HEK293 (cell line): ENCODE results near the gene MMD.
"Not testable (repeated sequence)": the region's sequence is repeated elsewhere in the genome, so short reads cannot be mapped to it uniquely, and the experiment has no call there.

Experiments used
- CTCF ChIA-PET: fragments of 350-600 bp; formaldehyde crosslinking; extraction: SDS; loops from one replicate; lab custom pipeline; 2021; ENCODE audit warnings: antibody characterized with exemption; lab: Yijun Ruan, JAX
- POLR2A ChIA-PET: fragments of 300-600 bp; formaldehyde crosslinking; extraction: SDS; loops from one replicate; lab custom pipeline; 2020; ENCODE audit warnings: antibody characterized with exemption, inconsistent platforms; lab: Yijun Ruan, JAX
- H3K27ac ChIP-seq: fragments of 200-500 bp; sonication (Bioruptor generic); 2 replicates; pipeline ENCODE4 v1.5.1; 2014; ENCODE audit warnings: low read depth, low read length, control low read depth, inconsistent platforms; ENCODE audit errors: extremely low read depth
- H3K36me3 ChIP-seq, 2 experiments: fragments of 200-500 bp in 1 of 2; sonication (Bioruptor generic) in 1 of 2; 1 replicate in 1 of 2; 2 replicates in 1 of 2; pipeline ENCODE4 v1.5.1; 2014 to 2017; ENCODE audit warnings: inconsistent platforms in 2 of 2, low read length in 2 of 2; ENCODE audit not compliant: control insufficient read depth in 2 of 2, insufficient read depth in 1 of 2
- H3K4me1 ChIP-seq: fragments of 200-500 bp; sonication (Bioruptor generic); 2 replicates; pipeline ENCODE4 v1.5.1; 2014; ENCODE audit warnings: mild to moderate bottlenecking, low read length, inconsistent platforms; ENCODE audit not compliant: control insufficient read depth, insufficient read depth
- H3K4me3 ChIP-seq: 2 replicates; pipeline ENCODE4 v1.5.1; 2011; ENCODE audit warnings: low read depth, mild to moderate bottlenecking, control low read depth, low read length, moderate library complexity
- H3K9me3 ChIP-seq: fragments of 200-500 bp; sonication (Bioruptor generic); 2 replicates; pipeline ENCODE4 v1.5.1; 2014; ENCODE audit warnings: low read depth, low read length, inconsistent platforms; ENCODE audit not compliant: control insufficient read depth, insufficient read depth
- MZF1 ChIP-seq: fragments of 450-650 bp; formaldehyde crosslinking; IDR thresholded peaks from 2 replicates; pipeline ENCODE4 v1.5.1; 2017; ENCODE audit warnings: missing biosample characterization, missing genetic modification characterization, borderline replicate concordance
- SCRT2 ChIP-seq: fragments of 450-650 bp; formaldehyde crosslinking; IDR thresholded peaks from 2 replicates; pipeline ENCODE4 v1.5.1; 2016; ENCODE audit warnings: missing biosample characterization, missing genetic modification characterization
- TRIM28 ChIP-seq: IDR thresholded peaks from 2 replicates; pipeline ENCODE4 v1.6.1; 2011; ENCODE audit warnings: low read length, control low read depth, borderline replicate concordance
- ZBTB7A ChIP-seq: fragments of 450-650 bp; formaldehyde crosslinking; IDR thresholded peaks from 2 replicates; pipeline ENCODE4 v1.5.1; 2016; ENCODE audit warnings: low read depth, missing biosample characterization, missing genetic modification characterization
- ZIC2 ChIP-seq: fragments of 450-650 bp; formaldehyde crosslinking; IDR thresholded peaks from 2 replicates; pipeline ENCODE4 v1.5.1; 2016; ENCODE audit warnings: missing biosample characterization, missing genetic modification characterization
- ZNF16 ChIP-seq: fragments of 450-650 bp; formaldehyde crosslinking; IDR thresholded peaks from 2 replicates; pipeline ENCODE4 v1.5.1; 2016; ENCODE audit warnings: low read depth, missing biosample characterization, missing genetic modification characterization
- ZNF366 ChIP-seq: fragments of 450-650 bp; formaldehyde crosslinking; conservative IDR thresholded peaks from 2 replicates; pipeline ENCODE4 v1.5.1; 2016; ENCODE audit warnings: missing biosample characterization, missing genetic modification characterization
- ZNF433 ChIP-seq: fragments of 450-650 bp; formaldehyde crosslinking; IDR thresholded peaks from 2 replicates; pipeline ENCODE4 v1.5.1; 2016; ENCODE audit warnings: missing biosample characterization, missing genetic modification characterization, low read depth
- ZNF549 ChIP-seq: fragments of 450-650 bp; IDR thresholded peaks from 2 replicates; pipeline ENCODE4 v1.5.1; 2018; ENCODE audit warnings: missing biosample characterization, missing genetic modification characterization, mild to moderate bottlenecking, inconsistent platforms, moderate library complexity
- ZNF621 ChIP-seq: fragments of 450-650 bp; formaldehyde crosslinking; IDR thresholded peaks from 2 replicates; pipeline ENCODE4 v1.5.1; 2017; ENCODE audit warnings: missing biosample characterization, missing genetic modification characterization
- ZNF658 ChIP-seq: fragments of 450-650 bp; formaldehyde crosslinking; IDR thresholded peaks from 2 replicates; pipeline ENCODE4; 2016; ENCODE audit warnings: missing biosample characterization, missing genetic modification characterization
- ZNF76 ChIP-seq: fragments of 450-650 bp; formaldehyde crosslinking; IDR thresholded peaks from 2 replicates; pipeline ENCODE4; 2016; ENCODE audit warnings: low read depth, missing biosample characterization, missing genetic modification characterization, borderline replicate concordance
- TF ChIP-seq, protein P1 (sequence below): fragments of 450-650 bp; formaldehyde crosslinking; IDR thresholded peaks from 2 replicates; pipeline ENCODE4 v1.5.1; 2016; ENCODE audit warnings: missing biosample characterization, missing genetic modification characterization, borderline replicate concordance
- TF ChIP-seq, protein P2 (sequence below): fragments of 450-650 bp; formaldehyde crosslinking; IDR thresholded peaks from 2 replicates; pipeline ENCODE4 v1.5.1; 2016; ENCODE audit warnings: missing biosample characterization, missing genetic modification characterization
- TF ChIP-seq, protein P3 (sequence below): fragments of 450-650 bp; formaldehyde crosslinking; IDR thresholded peaks from 2 replicates; pipeline ENCODE4 v1.5.1; 2016; ENCODE audit warnings: missing biosample characterization, missing genetic modification characterization
- TF ChIP-seq, protein P4 (sequence below): fragments of 450-650 bp; formaldehyde crosslinking; IDR thresholded peaks from 2 replicates; pipeline ENCODE4 v1.5.1; 2016; ENCODE audit warnings: missing biosample characterization, missing genetic modification characterization, low read depth
- TF ChIP-seq, protein P5 (sequence below): fragments of 450-650 bp; formaldehyde crosslinking; IDR thresholded peaks from 2 replicates; pipeline ENCODE4 v1.5.1; 2016; ENCODE audit warnings: missing biosample characterization, missing genetic modification characterization
- TF ChIP-seq, protein P6 (sequence below): fragments of 450-650 bp; formaldehyde crosslinking; IDR thresholded peaks from 2 replicates; pipeline ENCODE4 v1.5.1; 2017; ENCODE audit warnings: missing biosample characterization, missing genetic modification characterization

Gene MMD

DNA sequence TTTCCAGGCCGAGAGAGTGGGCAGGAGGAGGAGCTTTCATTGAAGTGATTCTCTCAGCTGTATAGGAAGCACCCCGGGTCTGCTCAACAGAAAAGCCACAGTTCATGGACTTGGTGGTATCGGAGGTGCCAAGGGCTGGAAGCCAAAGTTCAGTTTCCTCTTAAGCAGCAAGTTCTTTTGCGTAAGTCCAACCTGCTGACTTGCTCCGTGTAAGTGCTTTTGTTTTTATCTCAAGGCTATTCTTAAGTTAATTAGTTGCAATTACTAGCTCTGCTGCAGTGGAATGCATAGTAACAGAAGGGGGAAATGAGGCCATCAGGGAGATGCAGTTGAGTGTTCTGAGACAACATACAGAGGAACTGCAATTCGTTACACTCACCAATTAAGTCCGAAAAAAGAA, 45.0 kb upstream of the MMD start (continued):
- TF ChIP-seq, protein P1, sequence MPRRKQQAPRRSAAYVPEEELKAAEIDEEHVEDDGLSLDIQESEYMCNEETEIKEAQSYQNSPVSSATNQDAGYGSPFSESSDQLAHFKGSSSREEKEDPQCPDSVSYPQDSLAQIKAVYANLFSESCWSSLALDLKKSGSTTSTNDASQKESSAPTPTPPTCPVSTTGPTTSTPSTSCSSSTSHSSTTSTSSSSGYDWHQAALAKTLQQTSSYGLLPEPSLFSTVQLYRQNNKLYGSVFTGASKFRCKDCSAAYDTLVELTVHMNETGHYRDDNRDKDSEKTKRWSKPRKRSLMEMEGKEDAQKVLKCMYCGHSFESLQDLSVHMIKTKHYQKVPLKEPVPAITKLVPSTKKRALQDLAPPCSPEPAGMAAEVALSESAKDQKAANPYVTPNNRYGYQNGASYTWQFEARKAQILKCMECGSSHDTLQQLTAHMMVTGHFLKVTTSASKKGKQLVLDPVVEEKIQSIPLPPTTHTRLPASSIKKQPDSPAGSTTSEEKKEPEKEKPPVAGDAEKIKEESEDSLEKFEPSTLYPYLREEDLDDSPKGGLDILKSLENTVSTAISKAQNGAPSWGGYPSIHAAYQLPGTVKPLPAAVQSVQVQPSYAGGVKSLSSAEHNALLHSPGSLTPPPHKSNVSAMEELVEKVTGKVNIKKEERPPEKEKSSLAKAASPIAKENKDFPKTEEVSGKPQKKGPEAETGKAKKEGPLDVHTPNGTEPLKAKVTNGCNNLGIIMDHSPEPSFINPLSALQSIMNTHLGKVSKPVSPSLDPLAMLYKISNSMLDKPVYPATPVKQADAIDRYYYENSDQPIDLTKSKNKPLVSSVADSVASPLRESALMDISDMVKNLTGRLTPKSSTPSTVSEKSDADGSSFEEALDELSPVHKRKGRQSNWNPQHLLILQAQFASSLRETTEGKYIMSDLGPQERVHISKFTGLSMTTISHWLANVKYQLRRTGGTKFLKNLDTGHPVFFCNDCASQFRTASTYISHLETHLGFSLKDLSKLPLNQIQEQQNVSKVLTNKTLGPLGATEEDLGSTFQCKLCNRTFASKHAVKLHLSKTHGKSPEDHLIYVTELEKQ (tag by site-specific recombination) = no peak

DNA sequence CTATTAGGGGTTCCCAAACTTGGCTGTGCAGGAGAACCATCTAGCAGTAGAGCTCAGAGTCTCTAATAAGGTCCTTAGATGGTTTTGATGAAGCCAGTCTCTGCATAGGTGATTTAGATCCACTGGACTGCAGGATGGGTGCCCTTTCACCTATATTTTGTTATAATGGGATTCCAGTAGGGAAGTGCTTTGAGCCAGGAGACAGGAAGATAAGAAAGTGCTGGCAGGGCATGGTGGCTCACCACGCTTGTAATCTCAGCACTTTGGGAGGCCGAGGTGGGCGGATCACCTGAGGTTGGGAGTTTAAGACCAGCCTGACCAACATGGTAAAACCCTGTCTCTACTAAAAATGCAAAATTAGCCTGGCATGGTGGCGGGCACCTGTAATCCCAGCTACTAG, 44.1 kb upstream of the MMD start:
- H3K36me3 ChIP-seq, POLR2A ChIA-PET, H3K27ac ChIP-seq, H3K4me3 ChIP-seq, H3K4me1 ChIP-seq, H3K9me3 ChIP-seq, CTCF ChIA-PET: not testable (repeated sequence)

DNA sequence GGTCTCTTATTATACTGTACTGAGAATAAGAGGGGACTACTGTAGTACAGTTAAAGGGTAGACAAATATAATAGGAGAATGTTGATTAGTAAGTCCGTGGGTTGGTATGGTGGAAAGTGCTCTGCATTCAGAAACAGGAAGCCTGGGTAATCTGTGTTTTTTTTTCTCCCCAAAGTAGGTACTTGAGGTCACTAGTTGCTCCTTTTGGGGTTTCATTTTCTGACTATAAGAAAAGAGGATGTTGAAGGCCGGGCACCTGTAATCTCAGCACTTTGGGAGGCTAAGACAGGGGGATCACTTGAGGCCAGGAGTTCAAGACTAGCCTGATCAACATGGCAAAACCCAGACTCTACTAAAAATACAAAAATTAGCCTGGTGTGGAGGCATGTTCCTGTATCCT, 42.0 kb upstream of the MMD start:
- CTCF ChIA-PET = no interaction called here
- no peaks in the 10 kb centered on the region for H3K9me3 ChIP-seq
- peaks cover 8% of the 10 kb centered on the region; the same call in 1 of the 2 replicates for H3K4me1 ChIP-seq
- no peaks in the 10 kb centered on the region for H3K36me3 ChIP-seq
- TF ChIP-seq ZNF433 = no peak
- TF ChIP-seq ZNF16 = no peak
- TF ChIP-seq, protein P2, sequence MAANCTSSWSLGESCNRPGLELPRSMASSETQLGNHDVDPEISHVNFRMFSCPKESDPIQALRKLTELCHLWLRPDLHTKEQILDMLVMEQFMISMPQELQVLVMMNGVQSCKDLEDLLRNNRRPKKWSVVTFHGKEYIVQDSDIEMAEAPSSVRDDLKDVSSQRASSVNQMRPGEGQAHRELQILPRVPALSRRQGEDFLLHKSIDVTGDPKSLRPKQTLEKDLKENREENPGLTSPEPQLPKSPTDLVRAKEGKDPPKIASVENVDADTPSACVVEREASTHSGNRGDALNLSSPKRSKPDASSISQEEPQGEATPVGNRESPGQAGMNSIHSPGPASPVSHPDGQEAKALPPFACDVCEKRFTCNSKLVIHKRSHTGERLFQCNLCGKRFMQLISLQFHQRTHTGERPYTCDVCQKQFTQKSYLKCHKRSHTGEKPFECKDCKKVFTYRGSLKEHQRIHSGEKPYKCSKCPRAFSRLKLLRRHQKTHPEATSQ (tag by site-specific recombination) = no peak
- no peak for TF ChIP-seq SCRT2 (tag by site-specific recombination)
- TF ChIP-seq, protein P3, sequence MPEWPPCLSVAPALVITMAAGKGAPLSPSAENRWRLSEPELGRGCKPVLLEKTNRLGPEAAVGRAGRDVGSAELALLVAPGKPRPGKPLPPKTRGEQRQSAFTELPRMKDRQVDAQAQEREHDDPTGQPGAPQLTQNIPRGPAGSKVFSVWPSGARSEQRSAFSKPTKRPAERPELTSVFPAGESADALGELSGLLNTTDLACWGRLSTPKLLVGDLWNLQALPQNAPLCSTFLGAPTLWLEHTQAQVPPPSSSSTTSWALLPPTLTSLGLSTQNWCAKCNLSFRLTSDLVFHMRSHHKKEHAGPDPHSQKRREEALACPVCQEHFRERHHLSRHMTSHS (tag by site-specific recombination) = no peak
- TF ChIP-seq, protein P4, sequence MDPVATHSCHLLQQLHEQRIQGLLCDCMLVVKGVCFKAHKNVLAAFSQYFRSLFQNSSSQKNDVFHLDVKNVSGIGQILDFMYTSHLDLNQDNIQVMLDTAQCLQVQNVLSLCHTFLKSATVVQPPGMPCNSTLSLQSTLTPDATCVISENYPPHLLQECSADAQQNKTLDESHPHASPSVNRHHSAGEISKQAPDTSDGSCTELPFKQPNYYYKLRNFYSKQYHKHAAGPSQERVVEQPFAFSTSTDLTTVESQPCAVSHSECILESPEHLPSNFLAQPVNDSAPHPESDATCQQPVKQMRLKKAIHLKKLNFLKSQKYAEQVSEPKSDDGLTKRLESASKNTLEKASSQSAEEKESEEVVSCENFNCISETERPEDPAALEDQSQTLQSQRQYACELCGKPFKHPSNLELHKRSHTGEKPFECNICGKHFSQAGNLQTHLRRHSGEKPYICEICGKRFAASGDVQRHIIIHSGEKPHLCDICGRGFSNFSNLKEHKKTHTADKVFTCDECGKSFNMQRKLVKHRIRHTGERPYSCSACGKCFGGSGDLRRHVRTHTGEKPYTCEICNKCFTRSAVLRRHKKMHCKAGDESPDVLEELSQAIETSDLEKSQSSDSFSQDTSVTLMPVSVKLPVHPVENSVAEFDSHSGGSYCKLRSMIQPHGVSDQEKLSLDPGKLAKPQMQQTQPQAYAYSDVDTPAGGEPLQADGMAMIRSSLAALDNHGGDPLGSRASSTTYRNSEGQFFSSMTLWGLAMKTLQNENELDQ (tag by site-specific recombination) = no peak
- TF ChIP-seq, all 188 proteins: peak for 0
- Histone ChIP-seq H3K4me3 (no peak overlapping the region), H3K27ac (no peak overlapping the region)
- POLR2A ChIA-PET = no interaction called here

DNA sequence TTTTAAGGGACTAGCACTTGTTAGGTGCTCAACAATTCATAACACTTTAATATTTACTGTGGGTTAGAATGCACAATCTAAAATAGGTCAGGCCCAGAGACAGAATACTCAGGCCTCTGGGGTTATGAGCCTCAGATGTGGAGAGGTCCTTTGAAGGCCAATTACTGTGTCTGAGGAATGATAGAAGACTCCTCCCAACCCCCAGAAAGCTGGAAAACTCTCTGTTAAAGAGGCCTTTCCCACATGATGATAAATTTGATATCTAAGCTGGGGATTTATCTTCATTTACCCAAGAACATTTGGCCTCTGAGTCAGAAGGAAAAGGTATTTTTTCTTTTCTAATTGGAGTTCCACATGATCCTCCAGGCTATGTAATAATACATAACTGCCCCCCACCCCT, 41.1 kb upstream of the MMD start:
- no peak overlapping the region for H3K4me3 ChIP-seq
- peaks cover 9% of the 10 kb centered on the region; the same call in 1 of the 2 replicates for H3K4me1 ChIP-seq
- CTCF ChIA-PET = interaction anchor here (0.6 kb wide), 1 partner anchor 98 kb away, joined by 3 read pairs; no protein-coding TSS in a partner anchor
- H3K9me3 ChIP-seq = no peaks in the 10 kb centered on the region
- no peaks in the 10 kb centered on the region for H3K36me3 ChIP-seq
- POLR2A ChIA-PET = interaction anchor here (0.7 kb wide), 1 partner anchor 27 kb away, joined by 3 read pairs; no protein-coding TSS in a partner anchor
- H3K27ac ChIP-seq = 0 out of 2 replicates have a peak overlapping the region, but pooled peaks have one; percentile 18
- TF ChIP-seq MZF1 (tag by site-specific recombination) (no peak), ZNF366 (no peak), ZNF76 (tag by site-specific recombination) (no peak), ZNF658 (no peak), TRIM28 (no peak), ZNF549 (tag by site-specific recombination) (no peak), ZBTB7A (tag by site-specific recombination) (no peak), ZNF621 (tag by site-specific recombination) (no peak), ZIC2 (tag by site-specific recombination) (no peak)
- TF ChIP-seq, protein P5, sequence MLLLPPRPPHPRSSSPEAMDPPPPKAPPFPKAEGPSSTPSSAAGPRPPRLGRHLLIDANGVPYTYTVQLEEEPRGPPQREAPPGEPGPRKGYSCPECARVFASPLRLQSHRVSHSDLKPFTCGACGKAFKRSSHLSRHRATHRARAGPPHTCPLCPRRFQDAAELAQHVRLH (tag by site-specific recombination) = no peak
- TF ChIP-seq, protein P6, sequence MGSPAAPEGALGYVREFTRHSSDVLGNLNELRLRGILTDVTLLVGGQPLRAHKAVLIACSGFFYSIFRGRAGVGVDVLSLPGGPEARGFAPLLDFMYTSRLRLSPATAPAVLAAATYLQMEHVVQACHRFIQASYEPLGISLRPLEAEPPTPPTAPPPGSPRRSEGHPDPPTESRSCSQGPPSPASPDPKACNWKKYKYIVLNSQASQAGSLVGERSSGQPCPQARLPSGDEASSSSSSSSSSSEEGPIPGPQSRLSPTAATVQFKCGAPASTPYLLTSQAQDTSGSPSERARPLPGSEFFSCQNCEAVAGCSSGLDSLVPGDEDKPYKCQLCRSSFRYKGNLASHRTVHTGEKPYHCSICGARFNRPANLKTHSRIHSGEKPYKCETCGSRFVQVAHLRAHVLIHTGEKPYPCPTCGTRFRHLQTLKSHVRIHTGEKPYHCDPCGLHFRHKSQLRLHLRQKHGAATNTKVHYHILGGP (tag by site-specific recombination) = no peak
